ENCODE measurements around the gene KANSL3. TPM values are rescaled to one million over a fixed set of nuclear protein-coding genes. Genes with fewer than 3 reads are reported as not detected.
A peak's percentile ranks its signal among the peaks of the same experiment; 100 is the strongest.

Gene KANSL3
- total RNA-seq, 6 donors from 2014 or later: 41.3 to 133 (median 53.0) TPM

DNA sequence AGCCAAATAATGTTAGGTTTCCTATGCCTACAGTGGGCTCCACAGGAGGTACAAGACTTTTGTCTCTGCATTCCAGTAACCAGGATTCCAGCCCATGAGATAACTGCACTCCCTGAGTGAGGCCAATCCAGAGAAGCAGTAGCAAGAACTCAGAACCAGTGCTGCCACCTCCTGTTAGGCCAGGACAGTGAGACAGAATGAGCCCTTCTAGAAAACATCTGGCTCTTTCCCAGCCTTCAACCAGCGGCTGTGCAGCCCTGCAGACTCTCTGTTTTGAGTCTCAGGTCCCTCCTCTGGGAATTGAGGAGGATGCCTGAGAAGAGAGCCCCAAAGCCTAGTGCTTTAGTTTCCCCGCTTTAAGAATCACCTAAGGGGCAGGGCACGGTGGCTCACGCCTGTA lies 57.3 kb downstream of the KANSL3 start:
- no peak for DNase-seq

DNA sequence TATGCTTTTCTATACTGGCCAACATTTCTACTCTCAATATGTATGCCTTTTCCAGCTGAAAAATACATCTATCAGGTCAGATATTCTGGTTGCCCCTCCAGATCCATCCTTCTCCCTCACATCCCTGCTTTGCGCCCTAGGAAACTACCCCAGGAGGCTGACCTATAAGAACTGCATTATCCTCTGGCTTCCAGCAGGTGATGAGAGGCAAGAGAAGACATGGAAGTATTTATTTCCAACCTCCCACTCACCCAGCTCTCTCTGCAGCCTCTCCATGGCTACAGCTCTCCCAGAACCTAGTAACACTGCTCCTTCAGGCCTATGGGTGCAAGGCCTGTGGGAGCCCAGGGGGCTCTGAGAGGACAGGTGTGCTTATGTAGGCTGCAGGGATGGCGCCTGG lies 58.7 kb downstream of the KANSL3 start:
- peak in 1 of 2 donors; percentile 46 for ATAC-seq (ENCODE audit: low FRiP score in 2 of 2)
- no peak overlapping the region for H3K27ac ChIP-seq
- H3K27me3 ChIP-seq: no peaks in the 10 kb centered on the region
- peaks cover 0 to 4% (median 0%) of the 10 kb centered on the region in 4 donors for H3K36me3 ChIP-seq
- H3K4me3 ChIP-seq: no peak overlapping the region
- DNase-seq: no peak
- H3K4me1 ChIP-seq: no peaks in the 10 kb centered on the region
- WGBS, 2 donors: 86 to 97% methylated on average over 1 to 2 of the region's 2 CpGs
- H3K9me3 ChIP-seq: no peaks in the 10 kb centered on the region
- TF ChIP-seq EP300 (IDR thresholded peaks at IDR 0.05) (no peak), POLR2AphosphoS5 (IDR thresholded peaks at IDR 0.05) (no peak), POLR2A (IDR thresholded peaks at IDR 0.05) (no peak)
- TF ChIP-seq, protein P1, sequence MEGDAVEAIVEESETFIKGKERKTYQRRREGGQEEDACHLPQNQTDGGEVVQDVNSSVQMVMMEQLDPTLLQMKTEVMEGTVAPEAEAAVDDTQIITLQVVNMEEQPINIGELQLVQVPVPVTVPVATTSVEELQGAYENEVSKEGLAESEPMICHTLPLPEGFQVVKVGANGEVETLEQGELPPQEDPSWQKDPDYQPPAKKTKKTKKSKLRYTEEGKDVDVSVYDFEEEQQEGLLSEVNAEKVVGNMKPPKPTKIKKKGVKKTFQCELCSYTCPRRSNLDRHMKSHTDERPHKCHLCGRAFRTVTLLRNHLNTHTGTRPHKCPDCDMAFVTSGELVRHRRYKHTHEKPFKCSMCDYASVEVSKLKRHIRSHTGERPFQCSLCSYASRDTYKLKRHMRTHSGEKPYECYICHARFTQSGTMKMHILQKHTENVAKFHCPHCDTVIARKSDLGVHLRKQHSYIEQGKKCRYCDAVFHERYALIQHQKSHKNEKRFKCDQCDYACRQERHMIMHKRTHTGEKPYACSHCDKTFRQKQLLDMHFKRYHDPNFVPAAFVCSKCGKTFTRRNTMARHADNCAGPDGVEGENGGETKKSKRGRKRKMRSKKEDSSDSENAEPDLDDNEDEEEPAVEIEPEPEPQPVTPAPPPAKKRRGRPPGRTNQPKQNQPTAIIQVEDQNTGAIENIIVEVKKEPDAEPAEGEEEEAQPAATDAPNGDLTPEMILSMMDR (IDR thresholded peaks at IDR 0.05): no peak

More for the DNA sequence above, 57.3 kb downstream of the KANSL3 start:
- ATAC-seq (ENCODE audit: low FRiP score in 2 of 2): no peak
- H3K36me3 ChIP-seq: peaks cover 0 to 7% (median 0%) of the 10 kb centered on the region in 4 donors
- WGBS, 2 donors: 82 to 94% methylated on average over 3 to 4 of the region's 4 CpGs
- no peaks in the 10 kb centered on the region for H3K27me3 ChIP-seq
- no peak for TF ChIP-seq POLR2A (IDR thresholded peaks at IDR 0.05)
- no peak for TF ChIP-seq POLR2AphosphoS5 (IDR thresholded peaks at IDR 0.05)
- TF ChIP-seq EP300 (IDR thresholded peaks at IDR 0.05): no peak
- TF ChIP-seq, protein P1 (IDR thresholded peaks at IDR 0.05): no peak
- no peak overlapping the region for H3K4me3 ChIP-seq
- no peak overlapping the region for H3K27ac ChIP-seq
- H3K4me1 ChIP-seq: no peaks in the 10 kb centered on the region
- H3K9me3 ChIP-seq: no peaks in the 10 kb centered on the region

DNA sequence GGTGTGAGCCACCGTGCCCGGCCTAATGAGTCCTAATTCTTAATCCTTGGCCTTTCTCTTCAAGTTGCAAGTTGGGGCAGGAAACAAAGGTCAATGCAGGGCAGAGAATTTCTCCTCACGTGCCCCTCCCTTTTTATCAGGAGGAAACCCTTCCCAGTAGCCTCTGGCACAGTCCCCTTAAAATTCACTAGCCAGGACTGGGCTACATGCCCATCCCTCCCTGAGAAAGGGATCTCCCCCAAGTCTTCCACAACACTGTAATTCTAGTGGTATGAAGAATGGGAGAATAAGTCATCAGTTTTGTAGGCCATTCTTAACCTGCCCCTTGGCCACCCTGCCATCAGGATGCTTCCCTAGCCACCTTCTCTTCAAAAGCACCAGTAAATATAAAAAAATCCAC lies 59.4 kb downstream of the KANSL3 start:
- DNase-seq (no peak), ATAC-seq (ENCODE audit: low FRiP score in 2 of 2) (no peak)
- Histone ChIP-seq H3K4me1 (no peaks in the 10 kb centered on the region), H3K4me3 (no peak overlapping the region), H3K27me3 (no peaks in the 10 kb centered on the region), H3K9me3 (no peaks in the 10 kb centered on the region), H3K27ac (no peak overlapping the region), H3K36me3 (no peaks in the 10 kb centered on the region)
- 68 to 82% methylated on average over 3 of the region's 3 CpGs for WGBS, 2 donors
- no peak for TF ChIP-seq POLR2A (IDR thresholded peaks at IDR 0.05)
- TF ChIP-seq, protein P1 (IDR thresholded peaks at IDR 0.05): no peak
- TF ChIP-seq EP300 (IDR thresholded peaks at IDR 0.05): no peak
- TF ChIP-seq POLR2AphosphoS5 (IDR thresholded peaks at IDR 0.05): no peak

DNA sequence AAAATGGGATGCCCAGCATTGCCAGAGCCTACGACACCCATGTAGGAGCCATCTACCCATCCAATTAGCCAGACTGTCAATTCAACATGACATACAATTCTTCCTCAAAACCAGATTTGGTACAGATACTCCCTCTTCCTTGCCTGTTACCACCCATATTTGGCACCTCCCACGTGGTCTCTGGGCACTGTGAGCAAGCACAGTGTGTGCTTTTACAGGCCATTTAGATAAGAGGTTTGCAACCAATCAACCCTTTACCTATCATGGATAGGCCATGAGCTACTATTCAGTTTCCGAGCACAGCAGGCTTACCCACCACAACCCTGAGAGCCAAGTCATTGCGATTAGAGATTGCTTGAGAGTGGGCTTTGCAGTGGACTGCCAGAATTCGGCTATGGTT lies 60.6 kb downstream of the KANSL3 start:
- TF ChIP-seq, protein P1 (IDR thresholded peaks at IDR 0.05): no peak
- TF ChIP-seq POLR2A (IDR thresholded peaks at IDR 0.05) (no peak), EP300 (IDR thresholded peaks at IDR 0.05) (no peak), POLR2AphosphoS5 (IDR thresholded peaks at IDR 0.05) (no peak)
- 86 to 91% methylated on average over 5 of the region's 5 CpGs for WGBS, 2 donors
- DNase-seq (no peak), ATAC-seq (ENCODE audit: low FRiP score in 2 of 2) (no peak)
- Histone ChIP-seq H3K4me1 (no peaks in the 10 kb centered on the region), H3K9me3 (no peaks in the 10 kb centered on the region), H3K4me3 (no peak overlapping the region), H3K36me3 (no peaks in the 10 kb centered on the region), H3K27me3 (no peaks in the 10 kb centered on the region), H3K27ac (no peak overlapping the region)

DNA sequence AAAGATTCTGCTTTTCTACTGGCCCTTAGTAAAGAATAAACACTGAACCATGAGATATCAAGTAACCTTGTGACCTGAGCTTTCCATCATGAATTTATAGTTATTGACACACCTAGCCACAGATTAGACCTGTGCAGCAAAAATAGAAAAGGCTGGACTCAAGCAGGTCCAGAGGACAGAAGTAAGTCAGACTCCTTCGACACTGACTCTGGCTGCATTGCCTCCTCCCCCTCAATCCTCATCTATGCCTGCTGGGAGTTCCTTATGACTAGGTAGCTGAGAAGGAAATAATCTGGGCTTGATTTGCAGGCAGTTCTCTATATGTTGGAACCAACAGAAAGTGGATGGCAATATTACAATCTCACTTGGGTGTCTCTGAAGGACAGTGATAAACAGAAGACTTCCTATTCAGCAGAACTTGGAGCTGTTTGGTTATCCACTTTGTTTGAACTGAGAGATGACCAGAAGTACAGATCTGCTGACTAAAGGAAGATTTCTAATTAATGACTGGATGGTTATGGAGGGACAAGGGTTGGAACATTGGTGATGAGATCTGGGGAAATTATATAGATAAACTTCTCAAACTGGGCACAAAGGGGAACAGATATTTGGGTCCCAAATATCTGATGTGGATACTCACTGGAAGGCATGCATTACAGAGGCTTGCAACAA lies 62.2 kb downstream of the KANSL3 start:
- no peaks in the 10 kb centered on the region for H3K9me3 ChIP-seq
- WGBS, 2 donors: 55 to 79% methylated on average over 1 of the region's 1 CpG
- H3K4me3 ChIP-seq: no peak overlapping the region
- DNase-seq (no peak), ATAC-seq (ENCODE audit: low FRiP score in 2 of 2) (no peak)
- TF ChIP-seq, protein P1 (IDR thresholded peaks at IDR 0.05): no peak
- no peak for TF ChIP-seq POLR2AphosphoS5 (IDR thresholded peaks at IDR 0.05)
- TF ChIP-seq EP300 (IDR thresholded peaks at IDR 0.05): no peak
- TF ChIP-seq POLR2A (IDR thresholded peaks at IDR 0.05): no peak
- no peak overlapping the region for H3K27ac ChIP-seq
- H3K4me1 ChIP-seq: no peaks in the 10 kb centered on the region
- H3K36me3 ChIP-seq: no peaks in the 10 kb centered on the region
- H3K27me3 ChIP-seq: no peaks in the 10 kb centered on the region
